ENCODE results near the gene ENDOV.

ENDOV gene

DNA sequence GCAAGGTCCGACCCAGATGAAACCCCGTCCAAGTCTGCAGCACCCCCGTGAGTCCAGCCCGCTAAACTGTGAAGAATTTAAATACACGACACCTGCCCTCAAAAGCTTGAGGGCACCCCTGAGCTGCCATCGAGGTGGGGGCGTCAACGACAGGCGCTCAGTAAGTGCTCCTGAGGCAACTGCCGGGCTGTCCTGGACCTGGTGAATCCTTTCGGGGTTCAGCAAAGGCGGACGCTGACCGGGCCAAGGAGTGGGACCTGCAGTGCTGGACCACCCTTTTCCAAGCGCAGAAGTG, 512 bp upstream of the ENDOV start:
- ChIA-PET CTCF (interaction anchor here (1.4 to 1.9 kb wide), 2 partner anchors 10 to 161 kb away, joined by 3 to 5 read pairs; no protein-coding TSS in a partner anchor), POLR2A (no interaction called here)
- DNase-seq (ENCODE audit: extremely low spot score) = no peak
- TF ChIP-seq, protein P1, sequence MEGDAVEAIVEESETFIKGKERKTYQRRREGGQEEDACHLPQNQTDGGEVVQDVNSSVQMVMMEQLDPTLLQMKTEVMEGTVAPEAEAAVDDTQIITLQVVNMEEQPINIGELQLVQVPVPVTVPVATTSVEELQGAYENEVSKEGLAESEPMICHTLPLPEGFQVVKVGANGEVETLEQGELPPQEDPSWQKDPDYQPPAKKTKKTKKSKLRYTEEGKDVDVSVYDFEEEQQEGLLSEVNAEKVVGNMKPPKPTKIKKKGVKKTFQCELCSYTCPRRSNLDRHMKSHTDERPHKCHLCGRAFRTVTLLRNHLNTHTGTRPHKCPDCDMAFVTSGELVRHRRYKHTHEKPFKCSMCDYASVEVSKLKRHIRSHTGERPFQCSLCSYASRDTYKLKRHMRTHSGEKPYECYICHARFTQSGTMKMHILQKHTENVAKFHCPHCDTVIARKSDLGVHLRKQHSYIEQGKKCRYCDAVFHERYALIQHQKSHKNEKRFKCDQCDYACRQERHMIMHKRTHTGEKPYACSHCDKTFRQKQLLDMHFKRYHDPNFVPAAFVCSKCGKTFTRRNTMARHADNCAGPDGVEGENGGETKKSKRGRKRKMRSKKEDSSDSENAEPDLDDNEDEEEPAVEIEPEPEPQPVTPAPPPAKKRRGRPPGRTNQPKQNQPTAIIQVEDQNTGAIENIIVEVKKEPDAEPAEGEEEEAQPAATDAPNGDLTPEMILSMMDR (IDR thresholded peaks at IDR 0.05; ENCODE audit: control extremely low read depth, extremely low read depth, low read depth, missing control alignments) = no peak

DNA sequence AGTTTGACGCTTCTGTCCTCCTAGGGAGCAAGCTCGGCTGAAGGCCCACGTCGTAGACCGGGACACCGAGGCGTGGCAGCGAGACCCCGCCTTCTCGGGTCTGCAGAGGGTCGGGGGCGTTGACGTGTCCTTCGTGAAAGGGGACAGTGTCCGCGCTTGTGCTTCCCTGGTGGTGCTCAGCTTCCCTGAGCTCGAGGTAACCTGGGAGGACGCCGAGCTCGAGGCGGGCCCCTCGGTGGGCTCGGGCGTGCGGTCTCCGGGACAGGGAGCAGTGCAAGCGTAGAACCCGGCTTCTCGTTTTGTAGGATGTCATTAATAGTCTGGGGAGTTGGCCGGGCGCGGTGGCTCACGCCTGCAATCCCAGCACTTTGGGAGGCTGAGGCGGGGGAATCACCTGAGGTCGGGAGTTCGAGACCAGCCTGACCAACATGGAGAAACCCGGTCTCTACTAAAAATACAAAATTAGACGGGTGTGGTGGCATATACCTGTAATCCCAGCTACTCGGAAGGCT, 715 bp downstream of the ENDOV start:
- ChIA-PET CTCF (interaction anchor here (1.9 to 2.2 kb wide), 2 partner anchors 12 to 160 kb away, joined by 5 to 11 read pairs; no protein-coding TSS in a partner anchor), POLR2A (no interaction called here)
- DNase-seq (ENCODE audit: extremely low spot score) = no peak
- TF ChIP-seq, protein P1 (IDR thresholded peaks at IDR 0.05; ENCODE audit: control extremely low read depth, extremely low read depth, low read depth, missing control alignments) = no peak

DNA sequence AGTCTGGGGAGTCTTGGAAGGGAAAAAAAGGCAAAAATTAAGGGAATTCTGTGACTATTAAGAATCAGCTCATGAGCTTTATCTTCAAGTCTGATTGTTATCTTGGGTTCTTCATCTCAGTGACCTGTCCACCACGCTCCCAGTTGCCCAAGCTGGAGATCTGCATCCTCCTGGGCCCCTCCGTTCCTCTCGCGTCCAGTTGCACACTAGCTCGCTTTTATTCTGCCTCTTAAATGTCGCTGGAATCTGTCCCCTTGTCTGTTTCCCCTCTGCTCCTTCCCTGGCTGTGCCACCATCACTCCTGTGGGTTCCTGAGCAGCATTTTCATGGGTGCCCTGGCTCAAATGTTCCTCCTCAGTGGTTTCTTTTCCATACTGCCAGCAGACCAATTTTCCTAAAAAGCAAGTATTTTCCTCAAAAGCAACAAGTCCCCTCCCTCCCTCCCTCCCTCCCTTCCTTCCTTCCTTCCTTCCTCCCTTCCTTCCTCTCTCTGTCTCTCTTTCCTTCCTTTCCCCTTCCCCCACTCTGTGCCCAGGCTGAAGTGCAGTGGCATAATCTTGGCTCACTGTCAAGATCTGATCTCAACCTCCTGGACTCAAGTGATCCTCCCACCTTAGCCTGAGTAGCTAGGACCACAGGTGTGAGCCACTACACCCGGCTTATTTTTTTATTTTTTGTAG, 1.4 kb downstream of the ENDOV start:
- ChIA-PET POLR2A (no interaction called here), CTCF (interaction anchor here (1.9 to 2.2 kb wide), 2 partner anchors 11 to 159 kb away, joined by 5 to 11 read pairs; no protein-coding TSS in a partner anchor)
- DNase-seq (ENCODE audit: extremely low spot score) = no peak
- TF ChIP-seq, protein P1 (IDR thresholded peaks at IDR 0.05; ENCODE audit: control extremely low read depth, extremely low read depth, low read depth, missing control alignments) = no peak

DNA sequence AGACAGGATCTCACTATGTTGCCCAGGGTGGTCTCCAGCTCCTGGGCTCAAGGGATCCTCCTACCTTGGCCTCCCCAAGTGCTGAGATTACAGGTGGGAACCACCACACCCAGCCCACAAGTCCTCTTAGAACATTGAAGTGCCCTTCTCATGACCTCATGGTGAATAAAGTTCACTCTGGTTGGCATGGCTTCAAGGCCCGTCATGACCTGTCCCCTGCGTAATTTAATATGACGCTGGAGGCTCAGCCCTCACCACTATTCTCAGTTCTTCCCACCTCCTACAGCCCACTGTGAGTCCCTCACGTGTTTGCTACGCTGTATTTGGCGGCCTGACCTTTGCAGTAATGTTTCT, 1.9 kb downstream of the ENDOV start:
- POLR2A ChIA-PET = no interaction called here
- no peak for DNase-seq (ENCODE audit: extremely low spot score)
- TF ChIP-seq, protein P1 (IDR thresholded peaks at IDR 0.05; ENCODE audit: control extremely low read depth, extremely low read depth, low read depth, missing control alignments) = no peak
- CTCF ChIA-PET = interaction anchor here (2.2 kb wide), 1 partner anchor 10 kb away, joined by 11 read pairs; no protein-coding TSS in a partner anchor

DNA sequence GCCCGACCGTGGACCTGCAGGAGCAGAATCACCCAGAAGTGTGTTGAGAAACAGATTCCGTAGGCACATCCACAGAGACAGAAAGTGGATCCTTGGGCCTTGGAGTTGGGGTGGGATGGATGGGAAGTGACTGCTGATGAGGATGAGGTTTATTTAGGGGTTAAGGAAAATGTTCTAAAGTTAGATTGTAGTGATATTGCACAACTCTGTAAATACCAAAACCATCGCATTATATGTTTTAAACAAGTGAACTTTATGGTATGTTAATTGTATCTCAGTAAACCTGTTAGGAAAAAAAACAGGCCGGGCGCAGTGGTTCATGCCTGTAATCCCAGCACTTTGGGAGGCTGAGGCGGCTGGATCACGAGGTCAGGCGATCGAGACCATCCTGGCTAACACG, 3.6 kb downstream of the ENDOV start:
- no peak for DNase-seq (ENCODE audit: extremely low spot score)
- ChIA-PET POLR2A (no interaction called here), CTCF (no interaction called here)
- TF ChIP-seq, protein P1 (IDR thresholded peaks at IDR 0.05; ENCODE audit: control extremely low read depth, extremely low read depth, low read depth, missing control alignments) = no peak

DNA sequence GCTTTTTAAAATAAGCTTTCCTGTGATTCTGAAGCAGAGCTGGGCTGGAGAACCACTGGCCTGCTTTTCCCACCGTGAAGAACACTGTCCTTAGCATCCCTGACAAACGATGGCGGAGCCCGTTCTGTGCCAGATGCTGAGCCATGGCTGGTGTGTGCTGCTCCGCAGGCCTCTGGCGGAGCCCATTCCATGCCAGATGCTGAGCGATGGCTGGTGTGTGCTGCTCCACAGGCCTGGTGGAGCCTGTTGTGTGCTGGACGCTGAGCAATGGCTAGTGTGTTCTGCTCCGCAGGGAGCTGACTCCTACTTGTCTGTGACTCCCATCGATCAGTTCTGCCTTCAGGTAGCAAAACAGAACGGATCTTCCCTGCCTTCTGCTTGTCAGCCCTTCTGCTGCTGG, 4.3 kb downstream of the ENDOV start:
- no peak for DNase-seq (ENCODE audit: extremely low spot score)
- TF ChIP-seq, protein P1 (IDR thresholded peaks at IDR 0.05; ENCODE audit: control extremely low read depth, extremely low read depth, low read depth, missing control alignments) = no peak
- ChIA-PET POLR2A (no interaction called here), CTCF (interaction anchor here (0.9 to 1.1 kb wide), 3 partner anchors 9 to 559 kb away, joined by 3 to 4 read pairs (median 3); partner anchors contain the start of gene GAA)
